Head of caudate nucleus (tissue), 42 donors: ENCODE data around the gene DGCR6L.
A peak's percentile ranks its signal among the peaks of the same experiment; 100 is the strongest.
"Not testable (repeated sequence)": the region's sequence is repeated elsewhere in the genome, so short reads cannot be mapped to it uniquely, and the experiment has no call there.

Experiments used
- DNase-seq, 42 donors: peaks; one replicate each; pipeline versions ENCODE4 v3.0.0 to v3.0.0-alpha.2; 2020 to 2021; ENCODE audit warnings: mixed read lengths in 7 of 42
- intact Hi-C: fragments of 100-400 bp; cut with DNase I; formaldehyde crosslinking; loops from one replicate; pipeline ENCODE4 v1.15.0; 2022

DGCR6L gene

DNA sequence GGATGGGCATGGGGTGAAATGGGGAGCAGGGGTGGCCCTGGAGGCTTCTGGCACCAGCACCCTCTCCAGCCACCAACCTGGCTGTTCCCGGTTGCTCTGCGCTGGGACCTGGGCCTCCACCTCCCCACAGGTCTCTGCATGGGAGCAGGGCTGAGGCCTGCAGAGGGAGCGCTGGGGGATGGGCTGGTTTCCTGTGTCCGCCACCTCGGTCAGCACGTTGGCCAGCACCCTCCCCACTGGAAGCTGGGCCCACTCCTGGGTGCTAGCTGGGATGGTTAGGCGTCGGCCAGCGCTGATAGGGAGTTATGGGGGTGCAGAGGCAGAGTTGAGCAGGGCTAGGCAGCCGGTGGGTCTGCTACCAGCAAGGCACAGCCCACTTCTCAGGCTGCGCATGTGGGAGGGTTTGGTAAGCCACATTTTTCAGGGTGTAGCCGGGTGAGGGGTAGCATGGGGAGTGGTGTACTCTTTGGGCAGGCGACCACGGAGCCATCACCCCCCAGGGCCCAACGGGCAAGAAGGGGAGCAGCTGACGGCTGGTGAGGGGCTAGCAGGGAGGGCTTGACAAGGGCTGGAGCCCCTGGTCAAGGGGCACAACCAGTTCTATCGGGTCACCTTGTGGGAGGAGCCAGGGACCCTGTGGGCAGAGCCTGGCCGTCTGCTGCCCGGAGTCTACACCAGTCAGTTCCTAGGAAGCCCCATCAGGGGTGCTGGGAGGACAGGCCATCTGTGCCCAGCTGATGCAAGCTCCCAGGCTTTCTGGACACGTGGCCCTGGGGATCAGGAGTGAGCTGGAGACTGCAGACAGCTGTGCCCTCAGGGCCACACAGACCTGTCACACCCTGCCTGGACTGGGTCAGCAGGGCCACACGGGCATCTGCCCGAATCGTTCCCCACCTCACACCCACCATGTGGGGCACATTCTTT is 49.4 kb downstream of the DGCR6L start:
- intact Hi-C loops, DNase-seq: not testable (repeated sequence)

DNA sequence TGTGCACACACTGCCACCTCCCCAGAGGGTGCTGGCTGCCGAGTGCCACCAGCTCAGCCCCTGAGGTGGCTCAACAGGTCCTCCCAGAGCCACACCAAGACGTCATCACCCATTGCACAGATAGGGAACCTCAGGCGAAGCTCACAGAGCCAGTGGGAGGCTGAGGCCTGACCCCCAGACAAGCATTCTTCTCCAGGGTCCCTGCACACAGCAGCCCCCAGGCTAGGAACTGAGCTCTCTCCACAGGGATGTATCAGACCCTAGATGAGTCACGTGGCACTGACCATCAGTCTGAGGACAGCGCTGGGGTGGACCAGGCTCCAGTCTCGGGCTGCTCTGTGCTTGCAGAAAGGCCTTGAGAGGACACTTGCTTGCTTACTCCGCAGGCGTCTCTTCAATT is 50.2 kb downstream of the DGCR6L start:
- DNase-seq: not testable (repeated sequence)
- intact Hi-C loops: loop anchor here (5.0 kb wide), 1 partner anchor 112 kb away; no protein-coding TSS in a partner anchor

DNA sequence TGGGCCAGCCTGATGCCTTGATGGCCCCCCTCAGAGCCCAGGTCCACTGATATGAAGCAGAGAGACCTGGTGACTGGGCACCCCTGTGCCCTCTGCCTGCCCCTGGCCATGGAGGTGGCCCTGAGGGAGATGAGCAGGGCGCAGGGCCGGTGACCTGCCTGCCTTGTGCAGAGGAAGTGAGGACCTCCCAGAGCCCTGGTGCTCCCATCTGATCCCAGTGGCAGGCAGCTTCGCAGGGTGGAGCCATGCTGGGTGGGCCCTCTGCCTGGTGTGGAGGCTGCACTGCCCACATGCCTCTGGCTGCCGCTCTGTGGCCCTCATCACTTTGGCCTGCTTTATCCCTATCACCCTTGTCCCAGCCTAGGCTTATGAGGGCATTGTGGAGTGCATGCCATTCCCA is 50.7 kb downstream of the DGCR6L start:
- intact Hi-C loops: loop anchor here (5.0 kb wide), 1 partner anchor 112 kb away; no protein-coding TSS in a partner anchor
- not testable (repeated sequence) for DNase-seq

DNA sequence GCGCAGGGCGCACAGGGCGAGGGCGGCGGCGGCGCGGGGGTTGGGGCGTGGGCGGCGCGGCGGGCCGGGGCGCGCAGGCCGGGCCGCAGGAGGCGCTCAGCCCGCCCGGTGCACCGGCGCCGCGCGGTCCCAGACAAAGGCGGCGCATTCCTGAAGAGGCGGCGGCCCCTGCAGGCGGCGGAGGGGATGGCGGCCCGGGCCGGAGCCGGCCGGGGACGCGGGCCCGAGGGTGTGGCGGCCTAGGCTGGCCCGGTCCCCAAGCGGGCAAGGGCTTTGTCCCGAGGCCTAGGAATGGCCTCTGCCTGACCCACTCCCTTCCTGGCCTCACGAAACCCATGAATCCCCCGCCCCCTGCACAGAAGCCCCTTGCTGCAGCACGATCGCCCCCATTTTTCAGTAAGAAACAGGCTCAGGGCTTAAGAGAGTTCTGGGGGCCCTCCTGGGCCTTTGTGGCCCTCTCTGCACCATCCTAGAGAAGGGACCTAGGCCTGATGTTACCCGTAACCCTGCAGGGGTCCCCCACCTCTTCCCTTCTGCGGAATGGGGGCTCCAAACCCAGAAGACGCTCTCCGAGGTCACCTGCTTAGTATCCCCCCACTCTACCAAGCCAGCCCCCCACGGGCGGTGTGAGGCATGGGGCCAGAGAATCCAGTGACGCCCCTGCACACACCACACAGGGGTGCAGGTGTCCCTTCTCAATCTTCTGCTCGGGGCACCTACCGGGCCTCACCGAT is 51.4 kb downstream of the DGCR6L start, which contains the start of gene RTN4R:
RTN4R (minus strand) TSS at position 40 of the 734 bp plus-strand sequence. CDS start 226 bp downstream, outside the sequence.
- DNase-seq: peak in 35 of 42 donors; percentile 20 to 81 (median 61)
- intact Hi-C loops: loop anchor here (5.0 kb wide), 1 partner anchor 111 kb away; no protein-coding TSS in a partner anchor

DNA sequence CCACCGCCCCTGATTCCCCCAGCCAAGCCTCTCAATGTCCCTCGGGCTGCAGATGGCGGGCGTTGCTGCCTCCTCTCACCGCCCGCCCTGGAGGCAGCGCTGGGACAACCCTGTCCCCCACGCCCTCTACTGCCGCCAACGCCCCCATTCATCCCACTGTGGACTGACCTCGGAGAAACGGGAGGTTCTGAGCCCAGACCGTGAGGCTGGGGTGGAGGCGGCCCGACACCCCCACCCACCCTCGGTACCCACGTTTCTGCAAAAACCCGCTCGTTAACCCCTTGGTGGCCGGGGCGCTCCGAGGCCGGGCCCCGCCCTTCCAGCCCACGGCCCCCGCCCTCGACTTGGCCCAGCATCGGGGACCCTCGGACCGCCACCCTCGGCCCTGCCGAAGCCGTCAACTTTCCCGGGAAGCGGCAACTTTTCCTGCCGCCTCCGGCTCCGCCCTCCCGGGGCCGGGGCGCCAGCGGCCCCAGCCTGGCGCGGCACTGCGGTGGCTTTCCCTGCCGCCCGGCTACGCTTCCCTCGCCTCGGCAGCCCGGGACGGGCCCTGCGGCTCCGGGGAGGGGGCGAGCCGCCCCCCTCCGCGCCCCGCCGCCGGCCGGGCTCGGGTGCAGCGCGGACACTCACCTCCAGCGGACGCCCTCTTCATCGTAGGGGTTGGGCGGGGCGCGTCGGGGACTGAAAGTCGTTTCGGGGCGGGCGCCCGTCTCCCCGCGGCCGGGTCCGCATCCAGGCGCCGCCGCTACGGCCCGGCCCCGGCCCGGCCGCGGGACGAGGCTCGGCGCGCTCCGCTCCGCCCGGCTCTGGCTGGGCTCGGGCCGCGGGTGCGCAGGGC is 52.2 kb downstream of the DGCR6L start:
- intact Hi-C loops: loop anchor here (5.0 kb wide), 1 partner anchor 110 kb away; no protein-coding TSS in a partner anchor
- no peak for DNase-seq

DNA sequence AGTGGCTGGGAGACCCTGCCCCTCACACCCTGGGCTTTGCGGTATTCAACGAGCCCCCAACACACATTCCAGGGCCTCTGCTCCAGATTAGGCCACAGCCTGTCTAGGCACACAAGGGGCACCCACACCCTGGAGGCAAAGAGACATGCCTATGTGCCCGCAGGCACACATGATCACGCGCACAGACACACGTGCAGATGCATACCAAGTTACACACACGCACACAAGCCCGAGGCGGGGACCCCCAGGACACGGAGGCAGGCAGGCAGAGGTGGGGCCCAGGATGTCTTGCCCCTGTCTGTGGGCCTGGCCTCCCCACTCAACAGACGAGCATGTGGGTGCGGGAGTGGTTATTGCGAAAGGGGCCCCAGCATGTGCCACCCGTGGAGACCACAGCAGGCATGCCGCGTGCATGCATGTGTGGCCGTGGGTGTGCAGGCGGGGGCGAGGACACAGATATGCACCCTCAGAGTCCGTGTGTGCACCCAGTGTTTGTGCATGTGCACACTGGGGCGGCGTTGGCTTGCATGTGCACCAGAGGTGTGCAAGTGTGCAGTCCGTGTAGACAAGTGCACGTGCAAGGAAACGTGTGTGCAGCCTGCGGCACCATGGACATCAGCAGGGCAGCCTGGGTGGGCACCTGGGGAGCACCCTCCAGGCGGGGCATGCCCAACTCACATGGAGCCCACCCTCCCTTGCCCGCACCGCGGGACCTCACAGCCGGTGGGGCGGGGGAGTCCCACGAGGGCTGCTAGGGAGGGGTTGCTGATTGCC is 53.0 kb downstream of the DGCR6L start:
- peak in 15 of 42 donors; percentile 20 to 49 (median 29) for DNase-seq
- intact Hi-C loops: loop anchor here (5.0 kb wide), 1 partner anchor 110 kb away; no protein-coding TSS in a partner anchor

DNA sequence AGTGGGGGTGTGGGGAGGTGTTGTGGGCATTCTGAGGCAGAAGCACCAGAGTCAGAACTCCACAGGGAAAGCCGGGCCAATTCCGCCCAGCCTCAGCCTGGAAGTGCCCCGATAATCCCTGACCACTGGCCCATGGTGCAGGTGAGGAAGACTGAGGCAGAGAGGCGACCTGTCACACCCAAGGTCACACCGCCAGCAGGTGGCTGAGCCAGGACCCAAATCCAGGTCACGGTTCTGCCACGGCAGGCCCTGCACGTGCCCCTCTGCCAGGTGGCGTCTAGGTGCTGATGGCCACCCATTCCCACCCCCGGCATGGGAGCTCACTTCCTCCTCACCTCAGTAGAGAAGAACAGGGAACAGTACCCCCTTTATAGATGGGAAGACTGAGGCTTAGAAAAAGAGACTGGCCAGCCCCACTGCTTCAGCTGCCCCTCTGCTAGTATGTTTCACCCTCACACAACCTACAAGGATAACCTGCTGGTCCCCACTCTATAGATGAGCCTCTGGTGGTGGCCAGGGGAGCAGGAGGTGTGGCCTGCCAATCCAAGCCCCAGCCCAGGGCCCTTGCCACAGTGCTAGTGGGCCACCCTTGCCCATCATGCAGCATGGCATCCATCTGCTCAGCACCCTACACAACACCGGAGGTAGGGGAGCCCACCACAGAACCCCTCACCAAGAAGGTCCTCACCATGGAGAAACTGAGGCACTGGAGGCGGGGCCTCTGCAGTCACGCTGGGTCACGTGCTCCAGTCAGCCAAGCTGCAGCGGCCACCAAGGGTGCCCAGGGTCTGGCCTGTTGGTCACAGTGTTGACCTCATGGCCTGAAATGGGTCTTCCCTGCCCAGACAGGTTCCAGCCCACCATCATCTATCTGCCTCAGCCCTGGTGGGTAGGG is 53.8 kb downstream of the DGCR6L start:
- DNase-seq: not testable (repeated sequence)
- intact Hi-C loops: loop anchor here (5.0 kb wide), 1 partner anchor 109 kb away; no protein-coding TSS in a partner anchor

DNA sequence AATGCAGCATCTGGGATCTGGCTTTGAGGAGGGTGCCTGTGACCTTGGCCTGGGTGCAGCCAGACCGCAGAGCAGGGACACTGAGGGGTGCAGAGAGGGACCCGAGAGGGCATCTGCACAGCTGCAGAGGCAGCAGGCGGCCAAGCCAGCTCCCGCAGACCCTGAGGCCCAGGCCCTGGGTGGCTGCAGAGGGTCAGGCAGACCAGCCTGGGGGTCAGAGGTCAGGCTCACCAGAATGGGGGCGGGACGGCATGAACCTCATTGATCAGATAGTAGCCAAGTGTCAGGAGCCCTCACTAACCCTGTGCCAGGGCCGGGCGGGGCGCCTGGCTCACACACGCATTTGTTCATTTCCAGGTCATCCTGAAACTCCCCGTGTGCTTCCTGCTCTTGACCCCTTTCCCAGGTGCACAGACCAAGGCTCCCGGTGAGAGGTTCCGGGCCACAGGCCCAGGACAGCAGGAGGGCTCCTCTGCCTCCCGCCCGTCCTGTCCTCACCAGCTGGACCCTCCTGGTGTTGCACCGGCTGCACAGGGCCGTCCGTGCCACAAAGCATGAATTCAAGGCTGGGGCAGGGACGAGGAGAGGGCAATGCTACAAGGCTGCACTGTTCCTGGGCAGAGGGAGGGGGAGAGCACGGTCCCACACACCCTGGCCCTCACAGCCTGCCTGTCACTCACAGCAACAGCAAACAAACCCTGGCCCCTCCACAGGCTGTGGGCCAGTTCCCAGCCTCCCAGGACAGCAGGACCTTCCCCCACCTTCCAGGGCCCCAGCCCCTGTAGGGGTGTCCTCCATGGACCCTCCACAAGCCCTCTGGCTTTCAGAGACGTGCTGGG is 55.0 kb downstream of the DGCR6L start:
- DNase-seq: peak in 36 of 42 donors; percentile 27 to 81 (median 60)
- intact Hi-C loops: loop anchor here (5.0 kb wide), 1 partner anchor 108 kb away; no protein-coding TSS in a partner anchor
